HCT116 (cell line): ENCODE measurements around the gene UBAP2L. TPM values are rescaled to one million over a fixed set of nuclear protein-coding genes. Genes with fewer than 3 reads are reported as not detected.
A peak's percentile ranks its signal among the peaks of the same experiment; 100 is the strongest.
"Not testable (repeated sequence)": the region's sequence is repeated elsewhere in the genome, so short reads cannot be mapped to it uniquely, and the experiment has no call there.

Experiments used
- ATAC-seq: fragments of 200-7000 bp; cut with Tn5 transposase; 2 replicates; pipeline ENCODE4 v1.9.1; 2020; ENCODE audit warnings: mild to moderate bottlenecking, moderate library complexity
- BruUV-seq: library from RNA; stranded (reverse); fragments of 400-500 nt; replicated peaks from 2 replicates; lab custom pipeline; 2021; lab: Mats Ljungman, UMichigan
- CTCF ChIA-PET: fragments of 300-600 bp; sonication (Branson Sonifier 250); formaldehyde crosslinking; loops from one replicate; lab custom pipeline; 2021; ENCODE audit warnings: antibody characterized with exemption; lab: Charles Lee
- POLR2A ChIA-PET: fragments of 300-600, 350-600 bp; sonication (Branson Sonifier 250); formaldehyde crosslinking; loops from one replicate; lab custom pipeline; 2021; ENCODE audit warnings: antibody characterized with exemption; lab: Charles Lee
- RAD21 ChIA-PET, 2 experiments: fragments of 300-600 bp; sonication (Branson Sonifier 250); formaldehyde crosslinking; loops; one replicate each; lab custom pipeline; 2023; ENCODE audit warnings: low total read pairs in 2 of 2; ENCODE audit not compliant: uncharacterized antibody in 2 of 2, unreplicated experiment in 2 of 2, low non-redundant PET in 1 of 2; lab: Charles Lee
- DNase-seq: peaks from one replicate; pipeline ENCODE4 v3.0.0-alpha.2; 2010; ENCODE audit warnings: low read depth, low spot score
- H2AFZ ChIP-seq: fragments of 200-600 bp; shearing (Covaris generic), sonication (generic); 2 replicates; pipeline ENCODE4 v1.6.1; 2017; ENCODE audit warnings: low read depth, mixed run types, mixed read lengths, antibody characterized with exemption, low read length; ENCODE audit not compliant: poor library complexity, severe bottlenecking
- H3K27ac ChIP-seq: 2 replicates; pipeline ENCODE4 v1.5.1; 2012; ENCODE audit warnings: low read depth, low read length
- H3K27me3 ChIP-seq: fragments of 200-600 bp; sonication (generic); 2 replicates; pipeline ENCODE4 v1.6.1; 2016; ENCODE audit warnings: mixed run types, low read length, mixed read lengths; ENCODE audit not compliant: insufficient read depth
- H3K36me3 ChIP-seq, 2 experiments: fragments of 200-500 bp in 1 of 2; fragments of 200-600 bp in 1 of 2; sonication (Bioruptor generic) in 1 of 2; sonication (generic) in 1 of 2; 2 replicates each; pipeline versions ENCODE4 v1.5.1 to v1.6.1; 2014 to 2016; ENCODE audit warnings: low read length in 2 of 2, inconsistent platforms in 1 of 2, mixed read lengths in 1 of 2, mixed run types in 1 of 2; ENCODE audit not compliant: insufficient read depth in 2 of 2, control insufficient read depth in 1 of 2
- H3K4me1 ChIP-seq, 2 experiments: fragments of 200-600 bp in 1 of 2; sonication (generic) in 1 of 2; 2 replicates each; pipeline versions ENCODE4 v1.5.1 to v1.6.1; 2012 to 2017; ENCODE audit warnings: low read length in 2 of 2, inconsistent platforms in 1 of 2, mild to moderate bottlenecking in 1 of 2, mixed read lengths in 1 of 2, mixed run types in 1 of 2, moderate library complexity in 1 of 2; ENCODE audit not compliant: insufficient read depth in 2 of 2, control insufficient read depth in 1 of 2
- H3K4me2 ChIP-seq: fragments of 200-600 bp; sonication (generic); 2 replicates; pipeline ENCODE4 v1.6.1; 2017; ENCODE audit warnings: mixed run types, low read length, mixed read lengths
- H3K4me3 ChIP-seq, 2 experiments: fragments of 200-600 bp in 1 of 2; sonication (generic) in 1 of 2; replicated peaks in 1 of 2; 2 replicates each; pipeline ENCODE4 v1.5.1; 2011 to 2016; ENCODE audit warnings: low read length in 2 of 2, control low read depth in 1 of 2, low read depth in 1 of 2, mild to moderate bottlenecking in 1 of 2, mixed read lengths in 1 of 2, mixed run types in 1 of 2
- H3K79me2 ChIP-seq: fragments of 200-600 bp; sonication (generic); 2 replicates; pipeline ENCODE4 v1.6.1; 2017; ENCODE audit warnings: mild to moderate bottlenecking, mixed run types, low read length, moderate library complexity, mixed read lengths; ENCODE audit not compliant: insufficient read depth
- H3K9ac ChIP-seq: fragments of 200-600 bp; sonication (generic); 2 replicates; pipeline ENCODE4 v1.6.1; 2016; ENCODE audit warnings: low read length, mixed read lengths
- H3K9me2 ChIP-seq: fragments of 200-600 bp; sonication (generic), shearing (Covaris generic); 2 replicates; pipeline ENCODE4 v1.6.1; 2017; ENCODE audit warnings: mixed run types, mild to moderate bottlenecking, moderate library complexity; ENCODE audit not compliant: insufficient read depth
- H3K9me3 ChIP-seq, 2 experiments: fragments of 200-500 bp in 1 of 2; fragments of 200-600 bp in 1 of 2; sonication (Bioruptor generic) in 1 of 2; sonication (generic) in 1 of 2; 2 replicates each; pipeline ENCODE4 v1.6.1; 2014 to 2017; ENCODE audit warnings: low read length in 2 of 2, mixed read lengths in 2 of 2, inconsistent platforms in 1 of 2, low read depth in 1 of 2, mild to moderate bottlenecking in 1 of 2, mixed run types in 1 of 2, moderate library complexity in 1 of 2; ENCODE audit not compliant: control insufficient read depth in 1 of 2, insufficient read depth in 1 of 2
- H4K20me1 ChIP-seq: fragments of 200-600 bp; sonication (generic), shearing (Covaris generic); 2 replicates; pipeline ENCODE4 v1.6.1; 2017; ENCODE audit warnings: mixed run types, mild to moderate bottlenecking, moderate library complexity; ENCODE audit not compliant: insufficient read depth
- CBX3 ChIP-seq: IDR thresholded peaks from 2 replicates; pipeline ENCODE4 v1.6.1; 2012; ENCODE audit warnings: low read depth
- CEBPB ChIP-seq: IDR thresholded peaks from 2 replicates; pipeline ENCODE4 v1.6.1; 2012; ENCODE audit warnings: low read depth
- EGR1 ChIP-seq: IDR thresholded peaks from 2 replicates; pipeline ENCODE4 v1.6.1; 2012; ENCODE audit warnings: low read depth
- ELF1 ChIP-seq: IDR thresholded peaks from 2 replicates; pipeline ENCODE4 v1.6.1; 2012; ENCODE audit warnings: low read depth, borderline replicate concordance
- EZH2 ChIP-seq: fragments of 200-600 bp; sonication (generic); IDR thresholded peaks from 2 replicates; pipeline ENCODE4 v1.6.1; 2017; ENCODE audit warnings: antibody characterized with exemption, mixed run types
- EZH2phosphoT487 ChIP-seq: fragments of 200-600 bp; IDR thresholded peaks from 2 replicates; pipeline ENCODE4 v1.6.1; 2018; ENCODE audit warnings: antibody characterized with exemption, borderline replicate concordance
- FOSL1 ChIP-seq: IDR thresholded peaks from 2 replicates; pipeline ENCODE4 v1.6.1; 2012; ENCODE audit warnings: low read depth
- JUND ChIP-seq: IDR thresholded peaks from 2 replicates; pipeline ENCODE4 v1.6.1; 2012
- POLR2A ChIP-seq: IDR thresholded peaks from 2 replicates; pipeline ENCODE4 v1.7.0; 2011; ENCODE audit warnings: borderline replicate concordance; ENCODE audit not compliant: insufficient read depth, insufficient read length; ENCODE audit errors: extremely low read depth
- RAD21 ChIP-seq: IDR thresholded peaks from 2 replicates; pipeline ENCODE4 v1.6.1; 2012; ENCODE audit warnings: low read depth, mild to moderate bottlenecking
- REST ChIP-seq: IDR thresholded peaks from 2 replicates; pipeline ENCODE4 v1.6.1; 2012; ENCODE audit warnings: low read depth
- SIN3A ChIP-seq: IDR thresholded peaks from 2 replicates; pipeline ENCODE4 v1.6.1; 2012; ENCODE audit warnings: low read depth
- YY1 ChIP-seq: IDR thresholded peaks from 2 replicates; pipeline ENCODE4 v1.6.1; 2011; ENCODE audit warnings: low read length, low read depth, moderate library complexity, mild to moderate bottlenecking; ENCODE audit not compliant: insufficient replicate concordance; ENCODE audit errors: extremely low read depth
- ZFX ChIP-seq: fragments of 450-650 bp; IDR thresholded peaks from 2 replicates; pipeline ENCODE4 v1.6.1; 2017
- intact Hi-C: fragments of 100-400 bp; cut with micrococcal nuclease; formaldehyde crosslinking; loops from 2 replicates; pipeline ENCODE4 v1.10.0; 2022
- total RNA-seq: library from RNA; stranded (reverse); gene quantifications from one replicate; pipeline ENCODE4 v1.2.1, GENCODE V29; 2021; ENCODE audit not compliant: unreplicated experiment
- TF ChIP-seq, protein P1 (sequence below), 3 experiments: fragments of 200-600 bp in 1 of 3; sonication (generic) in 1 of 3; IDR thresholded peaks in 2 of 3; conservative IDR thresholded peaks in 1 of 3; 2 replicates each; pipeline ENCODE4 v1.5.1; 2012 to 2017; ENCODE audit warnings: low read depth in 2 of 3, low read length in 2 of 3, antibody characterized with exemption in 1 of 3, borderline replicate concordance in 1 of 3, control low read depth in 1 of 3, mild to moderate bottlenecking in 1 of 3, mixed read lengths in 1 of 3, mixed run types in 1 of 3, moderate library complexity in 1 of 3; ENCODE audit not compliant: insufficient read depth in 1 of 3

Gene UBAP2L
- total RNA-seq, 1 experiment from 2014 or later: 189 TPM

- TF ChIP-seq YY1: no peak
Measured at GRCh38 chr1:154272999-154273563, 52.3 kb downstream of the UBAP2L start (continued).

DNA sequence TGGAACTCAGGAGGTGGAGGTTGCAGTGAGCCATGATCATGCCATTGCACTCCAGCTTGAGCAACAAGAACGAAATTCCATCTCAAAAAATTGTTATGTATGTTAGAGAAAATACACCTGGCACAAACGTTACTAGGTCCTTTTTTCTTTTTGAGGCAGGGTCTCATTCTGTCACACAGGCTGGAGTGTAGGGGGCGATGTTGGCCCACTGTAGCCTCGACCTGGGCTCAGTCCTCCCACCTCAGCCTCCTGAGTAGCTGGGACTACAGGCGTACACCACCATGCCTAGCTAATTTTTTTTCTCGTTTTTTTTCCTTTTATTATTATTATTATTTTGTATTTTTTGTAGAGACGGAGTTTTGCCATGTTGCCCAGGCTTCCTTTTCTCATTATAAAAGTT, 56.0 kb downstream of the UBAP2L start:
- RAD21 ChIA-PET: interaction anchor here in 1 of 2 experiments (0.7 kb wide), 1 partner anchor 58 kb away, joined by 5 read pairs; no protein-coding TSS in a partner anchor
- no peak overlapping the region for H2AFZ ChIP-seq
- H3K4me3 ChIP-seq: no peak overlapping the region
- intact Hi-C loops: no loop called here
- POLR2A ChIA-PET: no interaction called here
- H3K4me1 ChIP-seq: peaks cover 2 to 10% of the 10 kb centered on the region in 2 experiments; a peak in 3 of 4 replicates
- peaks cover 7 to 10% of the 10 kb centered on the region in 2 experiments; a peak in 2 of 4 replicates for H3K36me3 ChIP-seq
- ATAC-seq: no peak
- BruUV-seq: no TSS peak
- no peak overlapping the region for H3K4me2 ChIP-seq
- H3K27me3 ChIP-seq: no peaks in the 10 kb centered on the region
- H3K27ac ChIP-seq: no peak overlapping the region
- H3K79me2 ChIP-seq: peaks cover 13% of the 10 kb centered on the region
- H3K9me2 ChIP-seq: no peaks in the 10 kb centered on the region
- H3K9me3 ChIP-seq: no peaks in the 10 kb centered on the region
- no peak overlapping the region for H3K9ac ChIP-seq
- no peak for DNase-seq
- CTCF ChIA-PET: interaction anchor here (1.4 to 3.6 kb wide), 2 partner anchors 52 to 58 kb away, joined by 4 to 15 read pairs; no protein-coding TSS in a partner anchor
- TF ChIP-seq CBX3 (no peak), EZH2phosphoT487 (no peak), POLR2A (no peak), EGR1 (no peak), REST (no peak), ZFX (no peak), RAD21 (peak; percentile 53), FOSL1 (no peak), JUND (no peak), ELF1 (no peak), CEBPB (no peak), SIN3A (no peak), EZH2 (no peak)
- TF ChIP-seq, protein P1, sequence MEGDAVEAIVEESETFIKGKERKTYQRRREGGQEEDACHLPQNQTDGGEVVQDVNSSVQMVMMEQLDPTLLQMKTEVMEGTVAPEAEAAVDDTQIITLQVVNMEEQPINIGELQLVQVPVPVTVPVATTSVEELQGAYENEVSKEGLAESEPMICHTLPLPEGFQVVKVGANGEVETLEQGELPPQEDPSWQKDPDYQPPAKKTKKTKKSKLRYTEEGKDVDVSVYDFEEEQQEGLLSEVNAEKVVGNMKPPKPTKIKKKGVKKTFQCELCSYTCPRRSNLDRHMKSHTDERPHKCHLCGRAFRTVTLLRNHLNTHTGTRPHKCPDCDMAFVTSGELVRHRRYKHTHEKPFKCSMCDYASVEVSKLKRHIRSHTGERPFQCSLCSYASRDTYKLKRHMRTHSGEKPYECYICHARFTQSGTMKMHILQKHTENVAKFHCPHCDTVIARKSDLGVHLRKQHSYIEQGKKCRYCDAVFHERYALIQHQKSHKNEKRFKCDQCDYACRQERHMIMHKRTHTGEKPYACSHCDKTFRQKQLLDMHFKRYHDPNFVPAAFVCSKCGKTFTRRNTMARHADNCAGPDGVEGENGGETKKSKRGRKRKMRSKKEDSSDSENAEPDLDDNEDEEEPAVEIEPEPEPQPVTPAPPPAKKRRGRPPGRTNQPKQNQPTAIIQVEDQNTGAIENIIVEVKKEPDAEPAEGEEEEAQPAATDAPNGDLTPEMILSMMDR (IDR thresholded peaks at IDR 0.05 in 2 of 3, conservative IDR thresholded peaks at IDR 0.05 in 1 of 3; ENCODE audit: borderline replicate concordance in 1 of 3, insufficient read depth in 1 of 3, low read depth in 2 of 3, low read length in 2 of 3): peak; percentile 33 to 36 (median 35); a peak in 4 of 6 replicates
- H4K20me1 ChIP-seq: no peaks in the 10 kb centered on the region

GRCh38 chr1:154287591-154287990, 66.8 kb downstream of the UBAP2L start:
- RAD21 ChIA-PET, BruUV-seq, ATAC-seq, H3K4me3 ChIP-seq, H3K4me2 ChIP-seq, POLR2A ChIA-PET, H3K9ac ChIP-seq, H3K79me2 ChIP-seq, H3K36me3 ChIP-seq, H3K27ac ChIP-seq, H4K20me1 ChIP-seq, H3K9me3 ChIP-seq, H3K4me1 ChIP-seq, CTCF ChIA-PET, DNase-seq, H3K9me2 ChIP-seq, intact Hi-C loops, H2AFZ ChIP-seq, H3K27me3 ChIP-seq: not testable (repeated sequence)
